Stimulated activated CD4-positive, alpha-beta T cell treated with anti-CD3 and anti-CD28 coated beads, TNF-alpha, amount 100 ng/mL, for 1 hour (primary cell): ENCODE measurements around the gene MGA.

Experiments
- DNase-seq, 3 donors: peaks; one replicate each; pipeline ENCODE4 v3.0.0-alpha.2; 2020; ENCODE audit warnings: low read depth in 3 of 3, low spot score in 1 of 3

MGA gene

GRCh38 chr15:41660235-41661077 is at the start of gene MGA:
TSS of gene MGA (plus strand) at chr15:41660405.
- DNase-seq: peak; percentile 75 to 83 (median 80)

- no peak for DNase-seq
These were observed 39.5 kb upstream of the MGA start for GRCh38 chr15:41620536-41621199.

GRCh38 chr15:41621200-41622193 is 38.7 kb upstream of the MGA start:
- DNase-seq: peak; percentile 28 to 59 (median 48)

GRCh38 chr15:41622901-41623300 is 37.3 kb upstream of the MGA start:
- no peak for DNase-seq

- DNase-seq: no peak
These were observed 33.0 kb upstream of the MGA start for GRCh38 chr15:41627203-41627602.

GRCh38 chr15:41629463-41629862 is 30.7 kb upstream of the MGA start:
- no peak for DNase-seq

- DNase-seq: no peak
These were observed 30.3 kb upstream of the MGA start for GRCh38 chr15:41629883-41630282.

GRCh38 chr15:41630616-41631217 is 29.5 kb upstream of the MGA start:
- no peak for DNase-seq

- DNase-seq: no peak
These were observed 28.2 kb upstream of the MGA start for GRCh38 chr15:41631880-41632470.

- no peak for DNase-seq
These were observed 26.6 kb upstream of the MGA start for GRCh38 chr15:41633609-41634008.

- DNase-seq: no peak
These were observed 26.1 kb upstream of the MGA start for GRCh38 chr15:41634072-41634626.

- DNase-seq: no peak
These were observed 23.1 kb upstream of the MGA start for GRCh38 chr15:41637086-41637485.

GRCh38 chr15:41640985-41641384 is 19.2 kb upstream of the MGA start:
- DNase-seq: no peak

GRCh38 chr15:41647262-41647661 is 12.9 kb upstream of the MGA start:
- DNase-seq: no peak

- no peak for DNase-seq
These were observed 12.1 kb upstream of the MGA start for GRCh38 chr15:41648097-41648496.

GRCh38 chr15:41648770-41649169 is 11.4 kb upstream of the MGA start:
- DNase-seq: no peak

- DNase-seq: no peak
These were observed 9.4 kb upstream of the MGA start for GRCh38 chr15:41650806-41651205.

GRCh38 chr15:41651373-41651772 is 8.8 kb upstream of the MGA start:
- DNase-seq: no peak

GRCh38 chr15:41653760-41654159 is 6.4 kb upstream of the MGA start:
- DNase-seq: no peak

- no peak for DNase-seq
These were observed 4.5 kb upstream of the MGA start for GRCh38 chr15:41655716-41656115.
